Choroid plexus epithelial cell (primary cell): ENCODE results near the gene KY.

Experiments used
- DNase-seq: peaks from one replicate; pipeline ENCODE4 v3.0.0-alpha.2; 2010; ENCODE audit warnings: low read depth
- H3K4me3 ChIP-seq: 2 replicates; pipeline ENCODE4 v1.5.1; 2011; ENCODE audit warnings: low read depth, mild to moderate bottlenecking, control low read depth, low read length, moderate library complexity
- TF ChIP-seq, protein P1 (sequence below): conservative IDR thresholded peaks from 2 replicates; pipeline ENCODE4 v1.5.1; 2011; ENCODE audit warnings: low read depth, mild to moderate bottlenecking, control low read depth, inconsistent platforms, low read length, moderate library complexity

KY gene

DNA sequence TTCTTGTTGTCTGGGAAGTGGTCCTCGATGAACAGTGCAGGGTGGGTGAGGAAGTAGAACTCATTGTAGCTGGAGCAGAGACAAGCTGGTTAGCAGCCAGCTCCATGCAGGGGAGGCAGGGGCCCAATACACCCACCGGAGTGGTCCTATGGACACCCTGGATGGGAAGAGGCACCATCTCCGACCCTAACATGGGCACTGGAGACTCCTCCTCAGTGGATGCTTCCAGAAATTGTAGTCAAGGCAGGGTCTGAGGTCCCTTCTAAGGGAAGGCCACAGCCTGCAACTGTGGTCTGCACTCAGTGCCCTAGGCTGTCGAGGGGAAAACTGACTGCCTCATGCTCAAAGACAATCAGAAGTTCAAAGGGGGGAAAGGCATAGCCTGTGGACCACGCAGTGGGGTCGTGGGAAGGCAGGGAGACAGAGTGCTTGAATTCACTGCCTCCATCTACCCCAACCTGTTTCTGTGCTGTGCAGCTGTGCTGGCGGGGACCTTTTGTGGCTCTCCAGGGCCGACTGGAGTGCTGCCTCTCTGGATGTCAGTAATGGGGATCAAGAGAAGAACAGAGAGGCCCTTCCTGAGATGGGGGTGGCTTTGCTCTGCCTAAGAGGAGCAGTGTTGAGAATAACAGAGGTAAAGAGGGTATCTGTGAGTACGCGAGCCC, 41.9 kb downstream of the KY start:
- TF ChIP-seq, protein P1, sequence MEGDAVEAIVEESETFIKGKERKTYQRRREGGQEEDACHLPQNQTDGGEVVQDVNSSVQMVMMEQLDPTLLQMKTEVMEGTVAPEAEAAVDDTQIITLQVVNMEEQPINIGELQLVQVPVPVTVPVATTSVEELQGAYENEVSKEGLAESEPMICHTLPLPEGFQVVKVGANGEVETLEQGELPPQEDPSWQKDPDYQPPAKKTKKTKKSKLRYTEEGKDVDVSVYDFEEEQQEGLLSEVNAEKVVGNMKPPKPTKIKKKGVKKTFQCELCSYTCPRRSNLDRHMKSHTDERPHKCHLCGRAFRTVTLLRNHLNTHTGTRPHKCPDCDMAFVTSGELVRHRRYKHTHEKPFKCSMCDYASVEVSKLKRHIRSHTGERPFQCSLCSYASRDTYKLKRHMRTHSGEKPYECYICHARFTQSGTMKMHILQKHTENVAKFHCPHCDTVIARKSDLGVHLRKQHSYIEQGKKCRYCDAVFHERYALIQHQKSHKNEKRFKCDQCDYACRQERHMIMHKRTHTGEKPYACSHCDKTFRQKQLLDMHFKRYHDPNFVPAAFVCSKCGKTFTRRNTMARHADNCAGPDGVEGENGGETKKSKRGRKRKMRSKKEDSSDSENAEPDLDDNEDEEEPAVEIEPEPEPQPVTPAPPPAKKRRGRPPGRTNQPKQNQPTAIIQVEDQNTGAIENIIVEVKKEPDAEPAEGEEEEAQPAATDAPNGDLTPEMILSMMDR = no peak
- no peak for DNase-seq
- H3K4me3 ChIP-seq = no peak overlapping the region

DNA sequence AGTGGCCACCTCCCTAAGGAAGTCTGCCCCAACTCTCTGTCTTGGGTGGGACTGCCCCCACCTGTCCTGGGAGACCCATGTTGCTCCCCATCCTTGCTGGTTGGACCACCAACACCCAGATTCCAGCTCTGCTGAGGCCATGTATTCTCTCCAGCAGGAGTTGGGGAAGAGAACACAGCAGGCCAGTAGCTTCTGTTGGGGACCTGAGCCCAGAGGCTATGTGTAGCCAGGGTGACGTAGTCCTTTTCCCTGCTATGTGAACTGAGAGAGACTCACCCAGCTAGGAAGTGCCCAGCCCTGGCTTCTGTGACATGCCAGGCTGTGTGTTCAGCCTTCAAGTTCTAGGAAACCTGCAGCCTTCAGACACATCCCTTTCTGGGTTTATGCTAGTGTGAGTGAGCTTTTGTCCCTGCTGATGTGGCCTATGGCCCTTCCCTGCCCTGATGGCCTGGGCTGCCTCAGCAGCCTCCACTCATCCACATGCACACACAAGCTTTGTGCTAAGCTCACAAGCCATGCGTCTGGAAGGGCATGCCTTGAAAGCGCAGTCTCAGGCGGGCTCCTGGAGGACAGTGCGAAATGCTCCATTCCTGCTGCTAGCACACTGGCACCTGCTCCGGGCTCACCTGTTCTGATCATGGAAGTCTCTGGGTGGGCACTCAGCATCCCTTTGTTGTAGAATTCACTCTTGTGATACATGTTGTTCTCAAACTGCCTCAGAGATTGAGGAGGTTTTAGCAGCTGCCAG, 42.6 kb downstream of the KY start:
- no peak overlapping the region for H3K4me3 ChIP-seq
- DNase-seq = no peak
- TF ChIP-seq, protein P1 = no peak

DNA sequence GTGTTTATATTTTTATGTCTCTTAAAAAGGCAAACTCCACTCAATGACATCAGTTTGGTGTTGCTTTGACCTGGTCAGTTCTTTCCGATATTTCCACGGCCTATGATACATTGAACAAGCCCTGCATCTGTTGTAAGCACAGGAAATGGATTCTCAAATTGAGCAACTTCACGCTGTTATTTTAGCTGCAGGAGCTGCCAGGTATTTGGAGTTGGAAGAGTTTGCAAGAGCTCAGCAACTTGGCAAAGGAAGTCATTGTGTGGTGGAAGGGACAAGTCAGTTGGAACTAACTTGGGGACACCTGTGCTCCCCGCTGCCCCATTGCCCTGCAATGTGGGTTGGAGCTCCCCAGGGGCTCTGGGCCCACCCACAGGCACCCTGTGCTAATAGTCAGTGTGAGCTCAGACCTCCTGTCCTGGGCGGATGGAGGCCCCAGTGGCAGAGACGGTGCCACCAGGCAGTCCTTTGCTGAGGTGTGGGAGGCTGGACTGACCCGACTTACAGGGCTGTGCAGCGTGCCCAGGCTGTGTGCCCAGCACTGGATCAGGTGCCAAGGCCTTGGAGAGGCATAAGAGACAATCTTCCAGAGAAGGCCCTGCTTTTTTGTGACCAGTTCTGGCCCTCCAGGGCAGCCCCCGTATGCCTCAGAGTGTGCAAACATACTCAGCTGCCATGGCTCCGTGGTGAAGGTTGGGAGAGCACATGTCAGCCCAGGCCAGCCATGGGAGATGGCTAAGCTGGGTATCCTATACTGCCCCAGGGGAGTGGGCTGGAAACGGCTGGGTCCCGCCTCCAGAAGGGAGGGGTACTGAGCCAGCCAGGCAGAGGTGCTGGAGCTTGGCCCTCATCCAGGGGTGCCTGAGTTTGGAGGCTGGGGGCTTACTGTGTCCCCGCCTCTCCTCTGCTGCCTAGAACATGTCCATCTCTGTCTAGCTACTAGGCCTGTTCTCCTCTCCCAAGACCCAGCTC, 43.5 kb downstream of the KY start:
- peak; percentile 82 for DNase-seq
- TF ChIP-seq, protein P1 = no peak
- H3K4me3 ChIP-seq = no peak overlapping the region

DNA sequence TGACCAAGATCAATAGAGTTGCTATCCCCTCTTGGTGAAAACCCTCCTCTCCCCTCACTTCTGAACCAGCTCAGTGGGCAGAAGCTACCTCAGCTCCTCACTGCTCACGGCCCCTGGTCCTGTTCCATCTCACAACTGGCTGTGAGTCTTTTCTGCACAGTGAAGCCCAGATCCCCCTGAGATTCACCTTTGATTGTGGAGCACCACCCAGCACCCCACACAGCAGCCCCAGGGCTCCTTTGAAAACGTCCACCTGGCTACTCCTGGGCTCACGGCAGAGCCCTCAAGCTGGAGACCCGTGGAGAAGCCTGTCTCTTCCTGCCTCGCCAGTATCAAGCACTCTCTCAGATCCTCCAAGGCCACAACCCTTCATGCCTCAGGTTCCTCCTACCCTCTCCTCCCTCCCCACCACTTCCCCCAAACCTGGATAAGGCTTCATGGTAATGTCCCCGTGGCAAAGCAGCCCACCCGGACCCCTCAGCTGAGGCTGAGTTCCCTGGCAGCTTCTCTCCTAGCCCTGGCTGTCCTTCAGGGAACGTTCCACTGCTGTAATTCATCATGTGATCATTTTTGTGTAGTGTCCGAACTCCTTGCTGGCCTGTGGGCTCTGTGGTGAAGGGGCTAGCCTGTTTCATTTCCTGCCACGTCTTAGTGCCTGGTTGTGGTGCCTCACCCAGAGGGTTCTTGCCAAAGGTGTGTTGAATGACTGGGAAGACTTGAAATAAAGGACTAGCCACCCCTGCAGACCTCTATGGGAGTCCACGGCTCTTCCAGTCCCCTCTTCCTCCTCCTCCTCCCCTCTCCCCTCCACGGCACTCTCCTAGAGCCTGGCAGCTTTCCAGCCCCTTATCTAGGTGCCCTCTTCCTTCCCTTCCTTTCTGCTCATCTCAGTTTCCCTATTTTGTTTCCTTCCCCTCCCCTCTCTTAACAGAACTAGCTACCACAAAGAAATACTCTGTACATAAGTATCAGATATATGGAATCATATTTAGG, 44.5 kb downstream of the KY start:
- DNase-seq = peak; percentile 29
- TF ChIP-seq, protein P1 = no peak
- H3K4me3 ChIP-seq = no peak overlapping the region

DNA sequence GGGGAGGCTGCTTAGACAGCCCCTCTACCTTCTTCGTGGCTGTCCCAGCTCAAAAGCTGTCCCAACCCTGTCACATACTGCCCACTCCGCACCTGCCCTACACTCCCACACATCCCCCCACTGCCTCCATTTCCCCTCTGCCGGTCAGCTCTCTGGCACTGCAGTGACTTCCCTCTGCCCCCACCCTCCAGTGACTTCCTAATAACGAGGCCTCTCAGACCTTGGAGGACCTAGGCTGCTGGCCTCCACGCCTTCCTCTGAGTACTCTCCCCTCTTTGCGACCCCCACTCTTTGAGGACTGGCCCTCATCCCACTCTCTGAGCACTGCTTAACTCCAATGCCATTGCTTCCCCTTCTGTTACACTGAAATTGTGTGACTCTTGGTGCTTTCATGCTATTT, 45.3 kb downstream of the KY start:
- TF ChIP-seq, protein P1 = no peak
- DNase-seq = no peak
- H3K4me3 ChIP-seq = no peak overlapping the region

DNA sequence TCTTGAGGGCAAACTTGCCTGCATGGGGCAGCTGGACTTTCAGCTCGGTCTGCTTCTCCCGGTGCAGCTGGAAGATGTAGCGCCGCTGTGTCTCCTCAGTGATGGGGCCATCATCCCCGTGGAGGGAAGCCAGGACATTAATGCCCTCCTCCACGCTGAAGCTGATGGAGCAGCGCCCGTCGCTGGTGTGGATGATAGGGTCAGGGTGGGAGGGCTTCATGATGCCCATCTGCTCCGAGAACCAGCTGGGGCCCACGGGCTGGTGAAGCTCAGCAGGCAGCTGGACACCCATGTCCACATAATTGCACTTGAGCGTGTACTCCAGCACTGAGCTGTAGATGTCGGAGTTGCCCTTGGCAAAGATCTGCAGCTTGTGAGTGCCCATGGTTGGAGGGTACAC, 46.9 kb downstream of the KY start:
- DNase-seq = no peak
- TF ChIP-seq, protein P1 = no peak
- H3K4me3 ChIP-seq = no peak overlapping the region
